GM21515 (cell line): ENCODE data around the gene CDC20B.

Experiments used
- ATAC-seq: cut with Tn5 transposase; IDR thresholded peaks from one replicate; pipeline ENCODE4 v1.9.1; 2021; ENCODE audit not compliant: unreplicated experiment

The CDC20B gene, protein sequence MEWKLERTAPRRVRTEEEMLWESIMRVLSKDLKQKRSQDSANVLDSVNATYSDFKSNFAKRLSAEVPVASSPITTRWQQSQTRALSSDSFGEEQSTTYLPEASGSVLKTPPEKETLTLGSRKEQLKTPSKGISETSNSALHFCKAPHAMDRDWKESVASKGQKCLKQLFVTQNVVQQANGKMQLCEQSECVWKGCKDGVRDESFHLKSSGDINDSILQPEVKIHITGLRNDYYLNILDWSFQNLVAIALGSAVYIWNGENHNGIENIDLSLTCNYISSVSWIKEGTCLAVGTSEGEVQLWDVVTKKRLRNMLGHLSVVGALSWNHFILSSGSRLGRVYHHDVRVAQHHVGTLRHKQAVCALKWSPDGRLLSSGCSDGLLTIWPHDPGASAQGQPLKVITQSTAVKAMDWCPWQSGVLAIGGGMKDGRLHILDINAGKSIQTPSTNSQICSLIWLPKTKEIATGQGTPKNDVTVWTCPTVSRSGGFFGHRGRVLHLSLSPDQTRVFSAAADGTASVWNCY

DNA sequence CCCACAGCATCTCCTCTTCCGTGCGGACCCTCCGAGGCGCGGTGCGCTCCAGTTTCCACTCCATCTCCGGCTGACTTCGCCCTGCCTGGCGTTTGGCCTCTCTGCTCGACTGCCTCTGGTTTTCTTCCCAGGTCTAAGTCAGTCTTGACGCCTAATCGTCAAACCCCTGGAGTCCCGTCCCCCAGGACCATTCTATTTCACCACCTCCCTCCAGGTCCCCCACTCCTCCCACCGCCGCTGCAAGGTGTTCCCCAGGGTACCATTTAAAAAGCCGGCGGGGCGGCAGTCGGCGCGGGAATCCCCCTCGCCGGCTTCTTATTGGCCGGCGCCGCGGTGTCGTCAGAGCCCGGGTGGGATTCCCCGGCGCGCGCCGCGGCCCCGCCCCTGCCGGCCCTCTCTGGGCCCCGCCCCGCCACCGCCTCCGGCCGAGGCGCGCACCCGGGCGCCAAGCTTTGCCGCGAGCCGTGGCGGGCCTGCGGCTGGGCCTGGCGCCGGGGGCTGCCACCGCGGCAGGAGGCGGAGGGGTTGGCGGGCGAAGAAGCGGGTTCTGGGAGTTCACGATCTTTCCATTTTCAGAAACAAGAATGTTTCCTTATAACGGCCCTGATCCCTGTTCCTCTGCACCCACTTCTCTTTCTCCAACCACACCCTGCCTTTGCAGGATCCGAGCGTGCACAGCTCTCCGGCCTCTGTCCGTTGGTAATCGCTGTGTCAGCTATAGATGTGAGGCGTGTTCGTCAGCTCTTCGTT lies at the start of gene CDC20B:
TSS of gene CDC20B (minus strand) at position 241 of the 750 bp plus-strand sequence. CDS start at position 64, 177 bp downstream.
- ATAC-seq, result peak; percentile 89

DNA sequence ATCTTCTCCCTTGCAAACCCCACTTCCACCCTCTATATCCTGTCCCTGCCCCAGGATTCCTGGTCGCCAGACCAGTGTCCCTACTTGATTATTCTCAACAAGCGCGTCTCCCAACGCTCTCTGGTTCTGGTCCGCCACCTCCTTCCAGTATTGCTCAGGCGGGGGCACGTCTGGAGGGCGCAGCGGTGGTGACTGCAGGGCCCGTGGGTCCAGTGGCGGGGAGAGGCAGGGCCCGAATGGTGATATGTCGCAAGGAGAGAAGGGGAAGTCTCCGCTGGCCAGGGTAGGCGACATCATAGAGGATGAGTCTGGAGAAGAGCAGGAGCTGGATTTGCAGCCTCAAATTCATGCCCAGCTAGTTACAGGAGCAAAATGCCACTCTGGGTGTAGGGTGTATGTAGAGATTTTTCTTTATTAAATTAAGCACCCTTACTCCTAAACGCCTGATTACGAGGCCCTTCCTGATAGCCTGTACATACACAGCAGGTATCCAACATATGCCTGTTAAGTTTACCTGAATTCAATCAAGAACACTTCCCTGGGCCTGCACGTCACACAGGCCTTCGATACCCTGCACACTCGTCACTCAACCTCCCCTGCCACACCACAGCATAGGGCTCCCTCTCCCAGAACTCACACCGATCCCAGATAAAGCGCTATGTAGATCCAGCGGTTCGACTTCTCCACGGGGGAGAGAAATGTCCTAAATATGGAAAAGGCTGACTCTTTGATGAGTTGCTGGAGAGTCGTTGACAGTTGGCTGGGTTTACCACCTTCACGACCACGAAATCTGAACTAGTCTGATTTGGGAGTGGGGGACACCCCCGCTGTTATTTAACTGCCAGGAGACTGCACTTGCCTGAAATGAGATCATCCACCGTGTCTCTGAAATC lies 49.4 kb upstream of the CDC20B start:
- ATAC-seq, result no peak

DNA sequence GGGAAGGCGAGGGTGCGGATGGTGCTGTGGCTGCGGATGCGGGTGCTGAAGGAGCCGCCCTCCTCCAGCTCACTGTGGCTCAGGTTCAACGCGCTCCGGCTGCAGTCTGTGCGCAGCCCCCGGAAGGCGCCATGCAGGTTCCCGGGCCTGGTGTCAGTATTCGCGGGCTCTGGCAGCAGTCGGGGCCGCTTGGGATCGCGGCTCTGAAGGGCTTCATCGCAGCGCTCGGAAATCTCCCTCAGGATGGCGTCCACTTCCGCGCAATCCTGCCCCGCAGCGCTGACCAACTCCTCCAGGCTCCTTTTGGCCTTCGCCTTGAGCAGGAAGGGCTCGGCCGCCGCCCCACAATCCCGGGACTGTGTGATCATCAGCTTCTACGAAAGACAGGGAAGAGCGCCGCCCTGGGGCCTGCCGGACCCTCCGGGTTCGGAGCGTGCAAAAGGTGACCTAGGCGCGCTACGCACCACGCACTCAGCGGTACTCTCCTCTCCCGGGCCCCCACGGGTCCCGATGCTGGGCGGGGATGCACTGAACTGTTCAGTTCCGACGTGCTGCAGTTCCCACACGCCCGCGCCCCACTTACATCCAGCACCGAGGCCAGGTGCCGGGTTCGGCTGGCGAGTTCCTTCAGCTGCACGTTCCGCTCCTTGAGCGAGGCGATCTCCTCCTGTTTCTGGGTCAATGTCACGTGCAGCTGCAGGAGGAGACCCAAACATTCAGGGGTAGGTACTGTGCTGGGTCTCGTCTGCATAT lies 47.6 kb upstream of the CDC20B start:
- ATAC-seq, result no peak

DNA sequence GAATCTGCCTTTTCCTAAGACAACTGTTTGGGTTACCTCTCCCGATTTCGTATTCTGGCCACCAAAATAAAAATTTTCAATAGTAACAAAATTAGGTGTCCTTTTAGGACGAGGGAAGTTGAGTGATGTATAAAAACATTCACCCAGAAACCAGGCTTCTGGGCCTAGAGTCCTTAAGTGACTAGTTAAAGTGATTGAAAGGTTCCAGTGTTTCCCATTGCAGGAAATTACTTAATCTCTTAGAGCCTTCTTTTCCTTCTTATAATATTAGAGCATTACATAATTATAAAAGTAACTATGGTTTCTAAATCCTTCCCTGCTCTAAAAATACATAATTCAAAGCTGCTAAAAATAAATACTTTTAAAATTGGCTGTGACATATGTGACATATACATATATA lies 46.8 kb upstream of the CDC20B start:
- no peak for ATAC-seq

DNA sequence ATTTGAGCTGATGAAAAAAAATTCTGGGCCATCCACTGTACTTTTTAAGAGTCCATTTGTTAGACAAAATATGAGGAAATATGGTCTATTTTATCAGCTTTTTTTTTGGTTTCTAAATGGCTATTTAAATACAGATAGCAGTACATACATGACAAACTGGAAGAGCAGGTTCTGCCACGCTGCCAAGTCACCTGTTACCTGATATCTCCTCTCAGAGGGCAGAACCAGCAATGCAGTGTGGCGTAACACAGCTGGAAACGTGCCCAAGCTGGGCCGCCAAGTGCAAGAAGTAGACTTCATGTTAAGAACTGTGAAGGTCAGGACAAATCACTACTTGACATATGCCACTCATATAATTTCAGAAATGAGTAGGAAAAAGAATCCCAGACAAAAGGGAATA lies 46.0 kb upstream of the CDC20B start:
- ATAC-seq, result no peak

DNA sequence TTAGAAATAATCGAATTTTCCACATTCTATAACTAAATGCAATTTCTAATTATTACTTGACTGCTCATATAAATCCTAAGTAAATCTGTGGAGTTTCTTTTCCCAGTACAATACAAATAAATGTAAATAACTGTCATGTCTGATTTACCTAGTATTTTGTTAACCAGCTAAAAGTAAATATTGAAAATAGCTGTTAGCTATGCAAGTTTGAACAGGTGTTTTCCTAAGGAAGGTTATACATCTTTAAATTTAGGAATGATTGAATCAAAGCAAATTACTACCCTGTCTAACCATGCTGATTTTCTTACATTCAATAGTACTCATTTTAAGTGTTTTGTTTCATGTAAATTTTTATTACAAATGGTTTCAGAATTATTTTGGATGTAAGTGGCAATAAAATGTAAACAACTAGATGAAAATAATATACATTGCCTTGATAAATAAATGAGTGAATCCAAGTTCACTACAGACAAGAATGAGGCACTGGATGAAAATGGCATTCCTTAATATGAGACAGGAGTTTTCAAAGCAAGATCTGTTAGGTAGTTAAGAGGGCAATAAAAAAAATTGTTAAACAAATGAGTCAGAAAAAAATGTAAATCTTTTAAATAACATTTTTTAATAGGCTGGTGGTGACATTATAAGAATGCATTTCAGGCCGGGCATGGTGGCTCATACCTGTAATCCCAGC lies 38.4 kb upstream of the CDC20B start:
- no peak for ATAC-seq

DNA sequence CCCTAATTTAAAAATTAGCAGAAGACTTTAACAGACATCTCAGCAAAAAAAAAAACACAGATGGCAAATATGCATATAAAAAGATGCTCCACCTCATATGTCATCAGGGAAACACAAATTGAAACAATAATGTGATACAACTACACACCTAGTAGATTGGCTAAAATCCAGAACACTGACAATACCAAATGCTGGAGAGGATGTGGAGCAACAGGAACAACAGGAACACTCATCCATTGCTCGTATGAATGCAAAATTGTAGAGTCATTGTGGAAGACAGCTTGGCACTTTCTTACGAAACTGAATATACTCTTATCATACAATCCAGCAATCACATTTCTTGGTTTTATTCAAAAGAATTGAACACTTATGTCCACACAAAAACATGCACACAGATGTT lies 32.0 kb upstream of the CDC20B start:
- ATAC-seq, result no peak

DNA sequence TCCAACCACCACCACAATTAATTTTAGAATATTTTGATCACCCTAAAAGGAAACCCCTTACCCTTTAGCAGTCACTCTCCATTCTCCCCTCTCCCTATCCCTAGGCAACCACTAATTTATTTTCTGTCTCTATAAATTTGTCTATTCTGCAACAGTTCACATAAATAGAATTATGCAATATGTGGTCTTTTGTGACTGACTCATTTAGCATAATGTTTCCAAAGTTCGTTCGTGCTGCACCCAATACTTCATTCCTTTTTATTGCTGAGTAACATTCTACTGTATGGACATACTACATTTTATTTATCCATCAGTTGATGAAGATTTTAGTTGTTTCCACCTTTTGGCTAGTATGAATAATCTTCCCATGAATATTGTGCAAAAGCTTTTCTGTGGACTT lies 18.2 kb upstream of the CDC20B start:
- ATAC-seq, result no peak

DNA sequence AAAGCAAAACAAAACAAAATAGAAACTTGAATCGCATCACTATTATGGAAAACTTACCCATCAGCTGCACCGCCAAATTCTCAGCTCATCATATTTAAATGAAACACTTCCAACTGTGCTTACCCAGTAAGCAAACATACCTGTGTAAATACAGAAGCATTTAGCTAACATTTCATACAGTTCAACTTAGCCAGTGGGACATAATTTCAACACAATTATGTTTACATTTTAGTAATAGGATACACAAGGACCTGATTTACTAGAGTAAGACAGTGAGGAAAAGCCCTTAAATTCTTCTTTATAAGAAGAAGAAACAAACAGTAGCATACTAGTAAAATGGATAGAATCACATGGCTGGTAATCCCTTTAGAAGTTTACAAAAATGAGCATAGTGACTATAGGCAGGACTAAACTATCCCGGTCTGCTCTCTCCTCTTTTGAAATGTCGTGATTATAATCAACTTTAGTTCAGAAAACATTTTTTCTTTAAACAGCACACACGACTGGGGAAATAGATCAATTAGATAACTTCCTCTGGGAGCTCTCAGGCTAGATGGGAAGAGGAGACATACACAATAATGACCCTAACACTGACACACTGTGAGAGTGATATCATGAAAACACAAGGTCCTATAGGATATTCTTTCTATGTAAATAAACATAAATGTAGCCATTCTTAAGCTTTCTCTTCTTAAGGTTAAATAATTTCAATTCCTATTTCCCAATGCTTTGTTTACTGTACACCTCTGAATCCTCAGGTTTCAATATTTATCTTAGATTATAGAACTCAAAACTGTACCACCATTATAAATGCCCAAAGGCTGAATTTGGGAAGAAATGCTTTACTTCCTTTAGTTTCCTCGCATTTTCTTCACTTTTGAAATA lies 15.9 kb upstream of the CDC20B start:
- no peak for ATAC-seq

DNA sequence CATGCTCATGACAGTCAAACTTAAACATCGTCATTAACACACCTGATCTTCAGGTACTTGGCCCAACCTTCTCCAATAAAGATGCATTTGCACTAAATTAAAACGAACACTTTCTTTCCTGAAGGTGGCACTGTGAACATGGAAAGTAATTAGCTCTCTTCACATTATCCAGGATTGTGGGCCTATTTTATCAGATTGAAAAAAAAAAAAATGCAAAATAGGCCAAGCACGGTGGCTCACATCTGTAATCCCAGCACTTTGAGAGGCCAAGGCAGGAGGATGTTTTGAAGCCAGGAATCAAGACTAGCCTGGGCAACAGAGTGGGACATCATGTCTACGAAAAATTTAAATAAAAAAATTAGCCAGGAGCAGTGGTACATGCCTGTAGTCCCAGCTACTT lies 14.4 kb upstream of the CDC20B start:
- ATAC-seq, result no peak

DNA sequence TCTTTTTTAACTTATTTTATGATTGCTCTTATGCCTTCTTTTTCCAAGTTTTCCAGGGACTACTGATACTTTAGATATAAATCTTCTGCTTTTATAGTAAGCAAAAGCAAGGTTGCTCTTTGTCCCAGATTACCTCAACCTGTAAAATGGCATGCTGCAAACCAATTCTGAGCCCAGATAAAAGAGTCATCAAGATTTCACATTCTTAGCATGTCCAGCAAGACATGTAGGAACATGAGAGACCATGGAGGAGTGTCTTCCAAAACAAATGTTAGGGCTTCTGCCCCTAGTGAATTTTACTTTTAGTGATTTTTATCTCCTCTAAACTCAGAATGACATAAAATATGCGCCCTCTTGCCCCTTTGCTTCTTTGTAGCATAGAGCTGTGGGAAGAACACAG lies 7.0 kb upstream of the CDC20B start:
- ATAC-seq, result no peak

DNA sequence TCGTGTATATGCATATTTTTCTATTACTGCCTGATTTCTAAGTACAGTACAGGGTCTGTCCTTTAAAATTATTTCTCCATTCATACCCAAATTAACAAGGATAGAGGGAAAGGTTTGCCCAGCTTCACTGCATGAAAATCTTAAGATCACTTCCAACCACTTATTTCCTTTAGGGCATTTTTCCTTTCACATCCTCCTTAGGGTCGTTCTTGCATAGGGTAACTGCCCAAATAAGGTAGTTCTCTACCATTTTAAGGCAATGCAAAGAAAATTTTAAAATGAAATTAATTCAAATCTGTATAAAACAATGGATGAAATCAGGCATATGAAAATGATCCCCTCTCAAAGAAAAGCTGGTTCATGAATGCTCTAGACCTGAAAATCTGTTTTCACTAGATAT lies 4.1 kb upstream of the CDC20B start:
- no peak for ATAC-seq

DNA sequence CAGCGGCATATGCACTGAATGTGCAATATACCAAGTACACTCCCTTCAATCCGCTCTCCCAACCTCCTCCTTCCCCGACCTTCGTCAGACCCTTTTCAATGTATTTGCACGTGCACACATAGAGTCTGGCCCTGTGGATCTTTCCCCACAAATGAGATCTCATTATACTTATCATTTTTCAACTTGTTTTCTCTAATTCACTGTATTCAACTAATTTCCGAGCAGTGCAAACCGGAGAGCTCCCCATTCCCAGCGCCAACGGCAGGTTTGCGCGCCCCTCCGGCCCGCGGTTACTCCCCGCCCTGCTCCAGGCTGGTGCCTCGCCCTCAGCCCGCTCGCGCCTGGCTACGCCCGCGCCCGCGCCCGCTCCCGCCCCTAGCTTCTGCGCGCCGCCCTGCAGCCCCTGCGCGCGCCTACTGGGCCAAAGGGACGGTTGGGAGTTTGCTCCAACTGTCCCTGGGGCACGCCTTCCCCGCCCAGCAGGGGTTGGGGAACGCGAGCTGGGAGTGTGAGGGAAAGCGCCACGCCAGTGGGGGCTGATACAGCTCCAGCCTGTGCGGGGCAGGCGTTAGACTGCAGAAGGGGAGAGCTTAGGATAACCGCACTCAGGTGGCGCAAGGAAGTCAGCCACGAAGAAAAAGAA lies 3.3 kb upstream of the CDC20B start:
- ATAC-seq, result no peak

DNA sequence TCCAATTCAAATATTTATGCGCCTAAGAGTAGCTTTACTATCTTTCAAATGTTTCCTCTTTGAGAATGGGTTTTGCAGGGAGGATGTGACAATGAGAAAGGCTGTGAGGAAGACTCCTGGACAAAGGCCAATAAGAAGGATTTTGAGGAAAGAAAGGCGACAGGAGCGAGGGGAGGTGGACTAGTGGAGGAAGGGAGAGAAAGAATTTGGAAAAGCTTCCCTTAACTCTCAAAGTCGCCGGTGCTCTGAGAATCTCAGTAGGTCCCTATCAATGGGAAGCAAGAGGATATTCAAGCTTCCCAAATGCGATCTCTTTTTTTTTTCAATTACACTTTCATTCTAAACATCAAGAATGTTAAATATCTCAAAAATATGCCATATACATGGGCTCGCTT lies 2.8 kb upstream of the CDC20B start:
- ATAC-seq, result no peak

DNA sequence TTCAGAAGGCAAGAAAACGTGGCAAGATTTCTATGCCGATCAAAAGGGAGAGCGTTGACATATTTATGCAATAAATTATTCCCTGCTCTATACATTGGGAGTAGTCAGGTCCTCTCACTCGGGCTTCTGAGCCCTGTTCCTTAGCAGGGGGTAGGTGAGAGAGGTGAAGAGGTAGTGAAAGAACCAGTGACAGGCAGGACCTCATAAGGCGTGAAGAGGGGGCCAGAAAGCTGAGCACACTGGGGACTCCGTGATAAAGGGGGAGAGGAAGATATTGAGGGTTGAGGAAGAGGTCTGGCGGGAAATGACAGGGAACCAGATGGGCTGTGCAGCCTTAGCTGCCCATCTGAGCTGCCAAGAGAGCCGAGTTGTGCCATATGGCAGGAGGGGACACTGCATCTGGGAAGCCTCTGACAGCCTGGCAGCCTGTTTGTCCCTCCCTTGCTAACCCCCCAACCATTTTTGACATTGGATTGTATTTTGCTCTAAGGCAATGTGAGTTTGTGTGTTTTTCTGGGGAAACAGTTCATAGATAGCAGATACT lies 782 bp upstream of the CDC20B start:
- no peak for ATAC-seq

DNA sequence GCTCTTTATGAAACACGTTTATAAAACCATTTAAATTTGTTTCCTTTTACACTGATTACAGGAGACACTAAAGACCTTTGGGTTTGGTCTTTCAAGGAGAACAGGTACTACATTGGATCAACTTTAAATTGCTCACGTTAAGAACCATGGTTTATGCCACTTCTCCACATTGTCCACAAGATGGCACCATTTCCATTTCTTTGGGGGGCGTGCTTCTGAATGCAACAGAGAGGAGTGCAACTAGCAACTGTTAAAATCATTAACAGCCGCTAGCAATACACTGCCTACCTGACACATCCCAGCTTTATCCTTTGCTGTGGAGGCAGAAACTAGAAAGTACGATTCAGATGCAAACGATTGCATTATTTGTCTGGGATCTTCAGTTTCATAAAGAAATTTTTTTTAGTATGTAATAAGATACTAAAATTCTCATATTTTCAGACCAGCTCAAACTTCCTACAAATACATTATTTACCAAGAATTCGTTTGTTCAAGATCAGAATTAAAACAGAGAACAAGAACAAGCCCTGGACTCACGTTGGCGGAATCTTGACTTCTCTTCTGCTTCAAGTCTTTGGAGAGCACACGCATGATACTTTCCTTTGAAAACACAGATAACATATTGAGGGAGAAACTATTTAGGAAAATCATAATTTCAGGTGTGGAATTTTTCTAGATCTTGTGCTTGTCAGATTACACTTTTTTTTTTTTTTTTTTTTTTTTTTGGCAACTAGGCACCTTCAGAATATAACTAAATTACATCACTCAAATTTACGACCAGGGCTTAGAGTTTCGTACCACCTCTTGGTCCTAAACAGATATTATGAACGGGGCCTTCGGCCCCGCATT lies 702 bp downstream of the CDC20B start:
- ATAC-seq, result peak; percentile 64

DNA sequence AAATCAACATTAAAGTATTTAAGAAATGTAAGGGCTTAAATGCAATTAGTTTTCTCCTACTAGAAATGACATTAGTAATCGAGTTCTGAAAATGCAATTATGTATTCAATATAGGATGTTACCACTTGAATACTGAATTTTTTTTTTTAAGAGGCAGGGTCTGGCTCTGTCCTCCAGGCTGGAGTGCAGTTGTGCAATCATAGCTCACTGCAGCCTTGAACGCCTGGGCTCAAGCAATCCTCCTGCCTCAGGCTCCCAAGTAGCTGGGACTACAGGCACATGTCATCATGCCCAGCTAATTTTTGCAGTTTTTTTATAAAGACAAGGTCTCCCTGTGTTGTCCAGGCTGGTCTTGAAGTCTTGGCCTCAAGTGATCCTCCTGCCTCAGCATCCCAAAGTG lies 1.5 kb downstream of the CDC20B start:
- ATAC-seq, result no peak
